HCT116 (cell line): ENCODE data around the gene PLGRKT. TPM values are rescaled to one million over a fixed set of nuclear protein-coding genes. Genes with fewer than 3 reads are reported as not detected.
"Not testable (repeated sequence)": the region's sequence is repeated elsewhere in the genome, so short reads cannot be mapped to it uniquely, and the experiment has no call there.

Source experiments
- ATAC-seq: fragments of 200-7000 bp; cut with Tn5 transposase; 2 replicates; pipeline ENCODE4 v1.9.1; 2020; ENCODE audit warnings: mild to moderate bottlenecking, moderate library complexity
- BruUV-seq: library from RNA; stranded (reverse); fragments of 400-500 nt; replicated peaks from 2 replicates; lab custom pipeline; 2021; lab: Mats Ljungman, UMichigan
- CTCF ChIA-PET: fragments of 300-600 bp; sonication (Branson Sonifier 250); formaldehyde crosslinking; loops from one replicate; lab custom pipeline; 2021; ENCODE audit warnings: antibody characterized with exemption; lab: Charles Lee
- POLR2A ChIA-PET: fragments of 300-600, 350-600 bp; sonication (Branson Sonifier 250); formaldehyde crosslinking; loops from one replicate; lab custom pipeline; 2021; ENCODE audit warnings: antibody characterized with exemption; lab: Charles Lee
- RAD21 ChIA-PET, 2 experiments: fragments of 300-600 bp; sonication (Branson Sonifier 250); formaldehyde crosslinking; loops; one replicate each; lab custom pipeline; 2023; ENCODE audit warnings: low total read pairs in 2 of 2; ENCODE audit not compliant: uncharacterized antibody in 2 of 2, unreplicated experiment in 2 of 2, low non-redundant PET in 1 of 2; lab: Charles Lee
- DNase-seq: peaks from one replicate; pipeline ENCODE4 v3.0.0-alpha.2; 2010; ENCODE audit warnings: low read depth, low spot score
- H2AFZ ChIP-seq: fragments of 200-600 bp; shearing (Covaris generic), sonication (generic); 2 replicates; pipeline ENCODE4 v1.6.1; 2017; ENCODE audit warnings: low read depth, mixed run types, mixed read lengths, antibody characterized with exemption, low read length; ENCODE audit not compliant: poor library complexity, severe bottlenecking
- H3K27ac ChIP-seq: 2 replicates; pipeline ENCODE4 v1.5.1; 2012; ENCODE audit warnings: low read depth, low read length
- H3K27me3 ChIP-seq: fragments of 200-600 bp; sonication (generic); 2 replicates; pipeline ENCODE4 v1.6.1; 2016; ENCODE audit warnings: mixed run types, low read length, mixed read lengths; ENCODE audit not compliant: insufficient read depth
- H3K36me3 ChIP-seq, 2 experiments: fragments of 200-500 bp in 1 of 2; fragments of 200-600 bp in 1 of 2; sonication (Bioruptor generic) in 1 of 2; sonication (generic) in 1 of 2; 2 replicates each; pipeline versions ENCODE4 v1.5.1 to v1.6.1; 2014 to 2016; ENCODE audit warnings: low read length in 2 of 2, inconsistent platforms in 1 of 2, mixed read lengths in 1 of 2, mixed run types in 1 of 2; ENCODE audit not compliant: insufficient read depth in 2 of 2, control insufficient read depth in 1 of 2
- H3K4me1 ChIP-seq, 2 experiments: fragments of 200-600 bp in 1 of 2; sonication (generic) in 1 of 2; 2 replicates each; pipeline versions ENCODE4 v1.5.1 to v1.6.1; 2012 to 2017; ENCODE audit warnings: low read length in 2 of 2, inconsistent platforms in 1 of 2, mild to moderate bottlenecking in 1 of 2, mixed read lengths in 1 of 2, mixed run types in 1 of 2, moderate library complexity in 1 of 2; ENCODE audit not compliant: insufficient read depth in 2 of 2, control insufficient read depth in 1 of 2
- H3K4me2 ChIP-seq: fragments of 200-600 bp; sonication (generic); 2 replicates; pipeline ENCODE4 v1.6.1; 2017; ENCODE audit warnings: mixed run types, low read length, mixed read lengths
- H3K4me3 ChIP-seq, 2 experiments: fragments of 200-600 bp in 1 of 2; sonication (generic) in 1 of 2; replicated peaks in 1 of 2; 2 replicates each; pipeline ENCODE4 v1.5.1; 2011 to 2016; ENCODE audit warnings: low read length in 2 of 2, control low read depth in 1 of 2, low read depth in 1 of 2, mild to moderate bottlenecking in 1 of 2, mixed read lengths in 1 of 2, mixed run types in 1 of 2
- H3K79me2 ChIP-seq: fragments of 200-600 bp; sonication (generic); 2 replicates; pipeline ENCODE4 v1.6.1; 2017; ENCODE audit warnings: mild to moderate bottlenecking, mixed run types, low read length, moderate library complexity, mixed read lengths; ENCODE audit not compliant: insufficient read depth
- H3K9ac ChIP-seq: fragments of 200-600 bp; sonication (generic); 2 replicates; pipeline ENCODE4 v1.6.1; 2016; ENCODE audit warnings: low read length, mixed read lengths
- H3K9me2 ChIP-seq: fragments of 200-600 bp; sonication (generic), shearing (Covaris generic); 2 replicates; pipeline ENCODE4 v1.6.1; 2017; ENCODE audit warnings: mixed run types, mild to moderate bottlenecking, moderate library complexity; ENCODE audit not compliant: insufficient read depth
- H3K9me3 ChIP-seq, 2 experiments: fragments of 200-500 bp in 1 of 2; fragments of 200-600 bp in 1 of 2; sonication (Bioruptor generic) in 1 of 2; sonication (generic) in 1 of 2; 2 replicates each; pipeline ENCODE4 v1.6.1; 2014 to 2017; ENCODE audit warnings: low read length in 2 of 2, mixed read lengths in 2 of 2, inconsistent platforms in 1 of 2, low read depth in 1 of 2, mild to moderate bottlenecking in 1 of 2, mixed run types in 1 of 2, moderate library complexity in 1 of 2; ENCODE audit not compliant: control insufficient read depth in 1 of 2, insufficient read depth in 1 of 2
- H4K20me1 ChIP-seq: fragments of 200-600 bp; sonication (generic), shearing (Covaris generic); 2 replicates; pipeline ENCODE4 v1.6.1; 2017; ENCODE audit warnings: mixed run types, mild to moderate bottlenecking, moderate library complexity; ENCODE audit not compliant: insufficient read depth
- ATF3 ChIP-seq: IDR thresholded peaks from 2 replicates; pipeline ENCODE4 v1.6.1; 2012
- CBX3 ChIP-seq: IDR thresholded peaks from 2 replicates; pipeline ENCODE4 v1.6.1; 2012; ENCODE audit warnings: low read depth
- CTCF ChIP-seq, 3 experiments: fragments of 200-600 bp in 1 of 3; sonication (generic) in 1 of 3; IDR thresholded peaks in 2 of 3; conservative IDR thresholded peaks in 1 of 3; 2 replicates each; pipeline ENCODE4 v1.5.1; 2012 to 2017; ENCODE audit warnings: low read depth in 2 of 3, low read length in 2 of 3, antibody characterized with exemption in 1 of 3, borderline replicate concordance in 1 of 3, control low read depth in 1 of 3, mild to moderate bottlenecking in 1 of 3, mixed read lengths in 1 of 3, mixed run types in 1 of 3, moderate library complexity in 1 of 3; ENCODE audit not compliant: insufficient read depth in 1 of 3
- EGR1 ChIP-seq: IDR thresholded peaks from 2 replicates; pipeline ENCODE4 v1.6.1; 2012; ENCODE audit warnings: low read depth
- ELF1 ChIP-seq: IDR thresholded peaks from 2 replicates; pipeline ENCODE4 v1.6.1; 2012; ENCODE audit warnings: low read depth, borderline replicate concordance
- EZH2 ChIP-seq: fragments of 200-600 bp; sonication (generic); IDR thresholded peaks from 2 replicates; pipeline ENCODE4 v1.6.1; 2017; ENCODE audit warnings: antibody characterized with exemption, mixed run types
- EZH2phosphoT487 ChIP-seq: fragments of 200-600 bp; IDR thresholded peaks from 2 replicates; pipeline ENCODE4 v1.6.1; 2018; ENCODE audit warnings: antibody characterized with exemption, borderline replicate concordance
- FOSL1 ChIP-seq: IDR thresholded peaks from 2 replicates; pipeline ENCODE4 v1.6.1; 2012; ENCODE audit warnings: low read depth
- POLR2AphosphoS5 ChIP-seq: IDR thresholded peaks from 2 replicates; pipeline ENCODE4 v1.6.1; 2011; ENCODE audit warnings: mild to moderate bottlenecking, low read depth, low read length, moderate library complexity
- RAD21 ChIP-seq: IDR thresholded peaks from 2 replicates; pipeline ENCODE4 v1.6.1; 2012; ENCODE audit warnings: low read depth, mild to moderate bottlenecking
- REST ChIP-seq: IDR thresholded peaks from 2 replicates; pipeline ENCODE4 v1.6.1; 2012; ENCODE audit warnings: low read depth
- SP1 ChIP-seq: IDR thresholded peaks from 2 replicates; pipeline ENCODE4 v1.6.1; 2012; ENCODE audit warnings: low read depth
- TCF7L2 ChIP-seq: IDR thresholded peaks from 2 replicates; pipeline ENCODE4 v1.7.0; 2011; ENCODE audit warnings: borderline replicate concordance, inconsistent platforms; ENCODE audit not compliant: insufficient read depth, insufficient read length; ENCODE audit errors: extremely low read depth
- YY1 ChIP-seq: IDR thresholded peaks from 2 replicates; pipeline ENCODE4 v1.6.1; 2011; ENCODE audit warnings: low read length, low read depth, moderate library complexity, mild to moderate bottlenecking; ENCODE audit not compliant: insufficient replicate concordance; ENCODE audit errors: extremely low read depth
- ZNF274 ChIP-seq: fragments of 200-500 bp; sonication (Bioruptor generic); IDR thresholded peaks from 2 replicates; pipeline ENCODE4 v1.6.1; 2014; ENCODE audit warnings: mild to moderate bottlenecking, low read depth, low read length, inconsistent platforms
- intact Hi-C: fragments of 100-400 bp; cut with micrococcal nuclease; formaldehyde crosslinking; loops from 2 replicates; pipeline ENCODE4 v1.10.0; 2022
- total RNA-seq: library from RNA; stranded (reverse); gene quantifications from one replicate; pipeline ENCODE4 v1.2.1, GENCODE V29; 2021; ENCODE audit not compliant: unreplicated experiment

Gene PLGRKT
- total RNA-seq, 1 experiment from 2014 or later, result 23.8 TPM

- intact Hi-C loops, H4K20me1 ChIP-seq, H3K36me3 ChIP-seq, H3K9me2 ChIP-seq, H3K4me1 ChIP-seq, POLR2A ChIA-PET, H3K4me2 ChIP-seq, CTCF ChIA-PET, H2AFZ ChIP-seq, H3K27ac ChIP-seq, H3K4me3 ChIP-seq, DNase-seq, H3K9me3 ChIP-seq, ATAC-seq, H3K9ac ChIP-seq, RAD21 ChIA-PET, H3K79me2 ChIP-seq, BruUV-seq, H3K27me3 ChIP-seq: not testable (repeated sequence)
Measured at GRCh38 chr9:5331276-5331675, 106.4 kb downstream of the PLGRKT start.

- Histone ChIP-seq H3K9ac (no peak overlapping the region), H3K27me3 (no peaks in the 10 kb centered on the region), H3K4me3 (no peak overlapping the region), H3K27ac (no peak overlapping the region), H4K20me1 (no peaks in the 10 kb centered on the region), H3K4me2 (no peak overlapping the region), H3K79me2 (no peaks in the 10 kb centered on the region), H3K9me2 (no peaks in the 10 kb centered on the region), H3K9me3 (no peaks in the 10 kb centered on the region), H2AFZ (no peak overlapping the region), H3K36me3 (no peaks in the 10 kb centered on the region), H3K4me1 (no peaks in the 10 kb centered on the region)
- CTCF ChIA-PET, result no interaction called here
- POLR2A ChIA-PET, result no interaction called here
- RAD21 ChIA-PET, result no interaction called here
- intact Hi-C loops, result no loop called here
- DNase-seq, result no peak
- ATAC-seq, result no peak
- no TSS peak for BruUV-seq
- no peak for TF ChIP-seq REST
- TF ChIP-seq SP1, result no peak
- no peak for TF ChIP-seq ATF3
- no peak for TF ChIP-seq CTCF (IDR thresholded peaks at IDR 0.05 in 2 of 3, conservative IDR thresholded peaks at IDR 0.05 in 1 of 3; ENCODE audit: borderline replicate concordance in 1 of 3, insufficient read depth in 1 of 3, low read depth in 2 of 3, low read length in 2 of 3)
- no peak for TF ChIP-seq TCF7L2
- no peak for TF ChIP-seq CBX3
- no peak for TF ChIP-seq EZH2phosphoT487
- TF ChIP-seq FOSL1, result no peak
- TF ChIP-seq YY1, result no peak
- no peak for TF ChIP-seq RAD21
- no peak for TF ChIP-seq POLR2AphosphoS5
- no peak for TF ChIP-seq EZH2
- TF ChIP-seq ZNF274, result no peak
- no peak for TF ChIP-seq EGR1
- TF ChIP-seq ELF1, result no peak
Measured at GRCh38 chr9:5326893-5327548, 110.7 kb downstream of the PLGRKT start.
